Gastroesophageal sphincter (tissue), 3 donors: ENCODE measurements around the gene TBL1XR1.

Experiments used
- CTCF ChIP-seq, 4 experiments: fragments of 200-600 bp in 2 of 4; fragments of 450-650 bp in 2 of 4; sonication (generic) in 1 of 4; IDR thresholded peaks; one replicate each; pipeline ENCODE4 v1.5.1; 2017 to 2019; ENCODE audit warnings: antibody characterized with exemption in 4 of 4, mild to moderate bottlenecking in 2 of 4, moderate library complexity in 2 of 4
- POLR2A ChIP-seq, 2 donors: fragments of 450-650 bp; IDR thresholded peaks; one replicate each; pipeline ENCODE4 v1.6.1; 2017; ENCODE audit warnings: antibody characterized with exemption in 2 of 2, mild to moderate bottlenecking in 2 of 2, moderate library complexity in 1 of 2
- POLR2AphosphoS5 ChIP-seq: sonication (generic); formaldehyde crosslinking; IDR thresholded peaks from one replicate; pipeline ENCODE4 v1.6.1; 2017; ENCODE audit warnings: antibody characterized with exemption

- no peak for TF ChIP-seq CTCF (IDR thresholded peaks at IDR 0.05)
- TF ChIP-seq POLR2A (IDR thresholded peaks at IDR 0.05), result no peak
- no peak for TF ChIP-seq POLR2AphosphoS5
Measured at GRCh38 chr3:177053107-177053506, 144.2 kb downstream of the TBL1XR1 start.
